Body of pancreas (tissue), 4 donors: ENCODE measurements around the gene TMEM237. TPM values are rescaled to one million over a fixed set of nuclear protein-coding genes. Genes with fewer than 3 reads are reported as not detected.

Experiments
- ATAC-seq: fragments of 150-250 bp; one replicate; pipeline ENCODE4 v1.9.1; 2016
- DNase-seq, 4 donors: peaks; one replicate each; pipeline ENCODE4 v3.0.0-alpha.2; 2019
- H3K27ac ChIP-seq, 4 donors: fragments of 200-600 bp; sonication (generic); 1 replicate in 3 of 4; 2 replicates in 1 of 4; pipeline versions ENCODE4 v1.5.1 to v1.6.1; 2016 to 2019; ENCODE audit warnings: mild to moderate bottlenecking in 1 of 4, mixed read lengths in 1 of 4, moderate library complexity in 1 of 4
- H3K27me3 ChIP-seq, 2 donors: fragments of 200-600 bp; sonication (generic); one replicate each; pipeline ENCODE4 v1.6.0; 2016; ENCODE audit warnings: mild to moderate bottlenecking in 1 of 2
- H3K36me3 ChIP-seq, 2 donors: fragments of 200-600 bp; sonication (generic); replicated peaks in 1 of 2; 2 replicates each; pipeline ENCODE4 v1.5.1; 2016; ENCODE audit warnings: low read depth in 2 of 2; ENCODE audit not compliant: insufficient read depth in 1 of 2
- H3K4me1 ChIP-seq: fragments of 200-600 bp; sonication (generic); one replicate; pipeline ENCODE4 v1.6.0; 2016
- H3K4me3 ChIP-seq, 2 donors: fragments of 200-600 bp; sonication (generic); 1 replicate in 1 of 2; 2 replicates in 1 of 2; pipeline ENCODE4 v1.5.1; 2016 to 2019
- H3K9me3 ChIP-seq, 3 donors: fragments of 200-600 bp; sonication (generic); 1 replicate in 2 of 3; 2 replicates in 1 of 3; pipeline ENCODE4 v1.5.1; 2016
- CTCF ChIP-seq, 7 experiments: fragments of 450-650 bp in 4 of 7; fragments of 200-600 bp in 3 of 7; sonication (generic) in 3 of 7; IDR thresholded peaks; one replicate each; pipeline ENCODE4 v1.5.1; 2016 to 2019; ENCODE audit warnings: antibody characterized with exemption in 7 of 7
- POLR2A ChIP-seq, 3 donors: fragments of 450-650 bp; IDR thresholded peaks; one replicate each; pipeline ENCODE4 v1.6.1; 2016; ENCODE audit warnings: antibody characterized with exemption in 3 of 3, mild to moderate bottlenecking in 2 of 3
- WGBS, 2 donors: methylation state at CpG; one replicate each; pipeline ENCODE4 v1.1.5; 2017; 5-methylcytosine and 5-hydroxymethylcytosine counted together
- intact Hi-C: fragments of 100-400 bp; cut with DNase I; formaldehyde crosslinking; loops from one replicate; pipeline ENCODE4 v1.15.1; 2023
- small RNA-seq: library from RNA; depleted of rRNA; stranded (forward); fragments of <200 nt; gene quantifications from one replicate; pipeline ENCODE3, GENCODE V24; 2016
- total RNA-seq, 2 donors: library from RNA; depleted of rRNA; stranded (reverse); fragments of >200 nt; gene quantifications; one replicate each; pipeline ENCODE4 v1.1.0, GENCODE V29; 2016

The TMEM237 gene
- total RNA-seq, 2 donors from 2014 or later = 9.3 to 10.5 TPM

DNA sequence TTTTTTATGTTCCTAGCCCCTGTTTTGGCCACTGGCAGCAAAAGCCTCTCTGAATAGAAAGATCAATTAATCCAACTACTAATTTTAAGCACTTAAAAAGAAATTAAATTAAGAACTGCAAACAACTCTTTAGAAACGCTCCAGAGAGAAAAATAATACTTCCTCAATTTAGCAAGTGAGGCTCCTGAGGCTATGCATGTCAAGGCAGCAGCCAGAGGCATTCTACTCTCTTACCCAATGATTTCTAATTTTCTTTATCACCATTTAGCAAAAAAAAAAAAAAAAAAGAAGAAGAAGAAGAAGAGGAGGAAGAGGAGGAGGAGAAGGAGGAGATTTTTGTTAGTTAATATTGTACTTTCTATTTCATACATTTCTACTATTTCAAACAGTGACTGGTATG lies 68.5 kb downstream of the TMEM237 start:
- no peaks in the 10 kb centered on the region for H3K27me3 ChIP-seq
- WGBS, 2 donors = 39 to 47% methylated on average over 1 of the region's 1 CpG
- no peak for ATAC-seq
- no peak overlapping the region for H3K4me3 ChIP-seq
- H3K36me3 ChIP-seq = no peaks in the 10 kb centered on the region
- DNase-seq = no peak
- no peaks in the 10 kb centered on the region for H3K4me1 ChIP-seq
- TF ChIP-seq CTCF (IDR thresholded peaks at IDR 0.05) (no peak), POLR2A (IDR thresholded peaks at IDR 0.05) (no peak)
- H3K9me3 ChIP-seq = no peaks in the 10 kb centered on the region
- H3K27ac ChIP-seq = no peak overlapping the region
- intact Hi-C loops = no loop called here

DNA sequence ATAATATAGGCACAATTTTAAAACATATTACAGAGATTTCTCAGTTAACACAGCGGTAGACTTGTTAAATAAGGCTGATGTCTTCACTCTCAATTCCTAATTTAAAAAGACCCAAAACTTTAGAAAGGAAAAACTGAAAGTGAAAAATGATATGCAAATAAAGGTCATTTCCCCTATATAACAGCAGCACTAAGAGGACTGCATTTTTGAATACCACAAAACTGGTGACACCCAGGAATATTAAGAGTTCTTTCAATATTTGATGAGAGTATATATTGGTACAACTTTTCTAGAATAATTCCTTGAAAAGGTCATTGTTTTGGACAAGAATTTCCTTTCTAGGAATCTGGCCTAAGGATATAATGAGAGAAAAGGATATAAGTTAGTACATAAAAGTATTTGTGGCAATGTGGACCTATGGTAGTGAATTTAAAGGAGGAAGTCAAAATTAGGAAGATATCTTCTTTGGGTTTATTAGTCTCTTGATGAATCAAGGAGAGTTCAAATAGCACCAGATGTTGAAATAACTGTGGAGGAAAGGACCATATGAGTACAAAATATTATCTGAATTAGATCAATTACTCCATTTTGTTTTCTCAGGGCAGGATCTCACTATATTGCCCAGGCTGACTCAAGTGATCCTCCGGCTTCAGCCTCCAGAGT lies 70.3 kb downstream of the TMEM237 start:
- TF ChIP-seq POLR2A (IDR thresholded peaks at IDR 0.05) = no peak
- no peak for TF ChIP-seq CTCF (IDR thresholded peaks at IDR 0.05)

More for the DNA sequence above, 70.3 kb downstream of the TMEM237 start:
- no peak overlapping the region for H3K4me3 ChIP-seq
- intact Hi-C loops = no loop called here
- ATAC-seq = no peak
- no peaks in the 10 kb centered on the region for H3K9me3 ChIP-seq
- no peaks in the 10 kb centered on the region for H3K27me3 ChIP-seq
- DNase-seq = no peak
- no peaks in the 10 kb centered on the region for H3K4me1 ChIP-seq
- H3K36me3 ChIP-seq = no peaks in the 10 kb centered on the region
- 89% methylated on average over 2 of the region's 2 CpGs for WGBS, 2 donors
- no peak overlapping the region for H3K27ac ChIP-seq

Small RNA genes lying within 50 kb of the gene (small RNA-seq; reads per million reads assigned to genes)
- gene RNU6-651P = not detected

Other genes starting within 250 kb of the TMEM237 start
- 10 to 100 TPM; 13.8 to 24.9 TPM for gene TRAK2, start 192.0 kb downstream of the TMEM237 start, total RNA-seq
- 10 to 100 TPM; 21.0 to 24.7 TPM for gene STRADB, start 191.8 kb downstream of the TMEM237 start, total RNA-seq
- not detected for gene MPP4, start 55.1 kb upstream of the TMEM237 start, total RNA-seq
- gene ALS2, start 137.4 kb upstream of the TMEM237 start, total RNA-seq = 10 to 100 TPM in 1 of 2 donors, 1 to 10 TPM in 1; 9.9 to 12.2 TPM
- gene CDK15, start 163.0 kb upstream of the TMEM237 start, total RNA-seq = under 1 TPM in 1 of 2 donors, not detected in 1; 0.52 TPM